Smooth muscle cell (in vitro differentiated cells): ENCODE data around the gene FSD2. TPM values are rescaled to one million over a fixed set of nuclear protein-coding genes. Genes with fewer than 3 reads are reported as not detected.

Experiments used
- DNase-seq: peaks from one replicate; lab custom pipeline; 2025; ENCODE audit not compliant: unreplicated experiment; lab: John Stamatoyannopoulos, UW
- H2AFZ ChIP-seq: fragments of 200-600 bp; sonication (generic); 2 replicates; pipeline ENCODE4 v1.6.0; 2016; ENCODE audit warnings: antibody characterized with exemption, low read depth, mild to moderate bottlenecking
- H3F3A ChIP-seq: fragments of 200-600 bp; sonication (generic); 2 replicates; pipeline ENCODE4 v1.6.0; 2017; ENCODE audit warnings: antibody characterized with exemption, low read depth
- H3K27ac ChIP-seq: fragments of 200-600 bp; sonication (generic); 2 replicates; pipeline ENCODE4 v1.5.1; 2016; ENCODE audit warnings: low read depth, mild to moderate bottlenecking
- H3K27me3 ChIP-seq: fragments of 200-600 bp; sonication (generic); 2 replicates; pipeline ENCODE4 v1.6.1; 2016; ENCODE audit warnings: low read depth, mild to moderate bottlenecking
- H3K36me3 ChIP-seq: fragments of 200-600 bp; sonication (generic); 2 replicates; pipeline ENCODE4 v1.5.1; 2016; ENCODE audit warnings: low read depth
- H3K4me1 ChIP-seq: fragments of 200-600 bp; sonication (generic); 2 replicates; pipeline ENCODE4 v1.5.1; 2016; ENCODE audit warnings: low read depth
- H3K4me2 ChIP-seq: fragments of 200-600 bp; sonication (generic); 2 replicates; pipeline ENCODE4 v1.6.0; 2016; ENCODE audit warnings: mild to moderate bottlenecking
- H3K4me3 ChIP-seq: fragments of 200-600 bp; sonication (generic); 2 replicates; pipeline ENCODE4 v1.5.1; 2016; ENCODE audit warnings: mild to moderate bottlenecking
- H3K79me2 ChIP-seq: fragments of 200-600 bp; sonication (generic); 2 replicates; pipeline ENCODE4 v1.6.0; 2016; ENCODE audit warnings: low read depth, mild to moderate bottlenecking
- H3K9ac ChIP-seq: fragments of 200-600 bp; sonication (generic); 2 replicates; pipeline ENCODE4 v1.6.0; 2016; ENCODE audit warnings: low read depth
- H3K9me3 ChIP-seq: fragments of 200-600 bp; sonication (generic); replicated peaks from 2 replicates; pipeline ENCODE4 v1.5.1; 2016; ENCODE audit warnings: low read depth
- H4K20me1 ChIP-seq: fragments of 200-600 bp; sonication (generic); 2 replicates; pipeline ENCODE4 v1.6.0; 2016; ENCODE audit warnings: low read depth
- WGBS: methylation state at CpG from one replicate; pipeline ENCODE4 v1.1.7; 2016; ENCODE audit warnings: low lambda C conversion rate; 5-methylcytosine and 5-hydroxymethylcytosine counted together
- polyA plus RNA-seq: library from polyadenylated mRNA; unstranded; fragments of >200 nt; fragmentation: Nextera tagmentation; extraction: Ambion mirVana; gene quantifications from 2 replicates; pipeline ENCODE4 v1.2.1, GENCODE V29; 2016
- total RNA-seq: library from RNA; depleted of rRNA; stranded (reverse); fragments of >200 nt; gene quantifications from 2 replicates; pipeline ENCODE4 v1.2.3, GENCODE V29; 2014
- TF ChIP-seq, protein P1 (sequence below): fragments of 200-600 bp; sonication (generic); IDR thresholded peaks from 2 replicates; pipeline ENCODE4 v1.5.1; 2017; ENCODE audit warnings: borderline replicate concordance, mild to moderate bottlenecking, antibody characterized with exemption; ENCODE audit not compliant: insufficient read depth, poor library complexity, severe bottlenecking

FSD2 gene
- total and polyA plus RNA-seq, 2 experiments from 2014 or later, result not detected

DNA sequence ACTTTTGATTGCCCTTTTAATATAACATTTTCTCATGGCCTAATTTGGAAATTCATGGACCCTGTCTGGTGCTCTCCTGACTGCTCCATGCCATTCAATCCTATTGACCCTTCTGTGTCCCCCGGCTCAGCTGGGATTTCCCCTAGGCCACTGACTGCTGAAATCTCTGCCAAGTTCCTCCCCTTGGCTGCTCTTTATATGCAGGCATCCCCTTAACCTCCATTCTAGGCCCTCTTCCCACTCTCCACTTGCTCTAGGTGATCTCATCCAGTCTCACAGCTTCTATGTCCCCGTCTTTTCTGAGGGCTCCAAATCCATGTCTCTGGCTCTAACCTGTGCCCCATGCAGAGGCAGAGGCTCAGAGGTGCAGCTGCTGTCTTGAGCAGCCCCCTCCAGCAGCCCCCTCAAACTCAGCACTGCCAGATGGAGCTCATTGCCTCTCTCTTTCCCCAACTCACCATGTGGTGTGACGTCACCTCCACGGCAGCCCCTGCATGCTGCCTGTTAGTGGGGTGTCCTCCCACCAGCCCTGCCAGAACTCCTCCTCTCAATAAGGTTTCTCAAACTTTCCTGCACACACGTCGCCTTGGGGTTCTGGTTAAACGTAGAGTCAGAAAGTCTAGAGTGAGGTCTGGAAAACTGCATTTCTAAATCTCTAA lies 6.6 kb downstream of the FSD2 start:
- no peak overlapping the region for H3K4me2 ChIP-seq
- TF ChIP-seq, protein P1, sequence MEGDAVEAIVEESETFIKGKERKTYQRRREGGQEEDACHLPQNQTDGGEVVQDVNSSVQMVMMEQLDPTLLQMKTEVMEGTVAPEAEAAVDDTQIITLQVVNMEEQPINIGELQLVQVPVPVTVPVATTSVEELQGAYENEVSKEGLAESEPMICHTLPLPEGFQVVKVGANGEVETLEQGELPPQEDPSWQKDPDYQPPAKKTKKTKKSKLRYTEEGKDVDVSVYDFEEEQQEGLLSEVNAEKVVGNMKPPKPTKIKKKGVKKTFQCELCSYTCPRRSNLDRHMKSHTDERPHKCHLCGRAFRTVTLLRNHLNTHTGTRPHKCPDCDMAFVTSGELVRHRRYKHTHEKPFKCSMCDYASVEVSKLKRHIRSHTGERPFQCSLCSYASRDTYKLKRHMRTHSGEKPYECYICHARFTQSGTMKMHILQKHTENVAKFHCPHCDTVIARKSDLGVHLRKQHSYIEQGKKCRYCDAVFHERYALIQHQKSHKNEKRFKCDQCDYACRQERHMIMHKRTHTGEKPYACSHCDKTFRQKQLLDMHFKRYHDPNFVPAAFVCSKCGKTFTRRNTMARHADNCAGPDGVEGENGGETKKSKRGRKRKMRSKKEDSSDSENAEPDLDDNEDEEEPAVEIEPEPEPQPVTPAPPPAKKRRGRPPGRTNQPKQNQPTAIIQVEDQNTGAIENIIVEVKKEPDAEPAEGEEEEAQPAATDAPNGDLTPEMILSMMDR, result no peak
- WGBS, result 89% methylated on average over 7 of the region's 7 CpGs
- H3K27me3 ChIP-seq, result peaks cover 31% of the 10 kb centered on the region
- H3K4me3 ChIP-seq, result no peak overlapping the region
- H3K9ac ChIP-seq, result no peak overlapping the region
- no peak overlapping the region for H2AFZ ChIP-seq
- H3F3A ChIP-seq, result no peaks in the 10 kb centered on the region
- no peaks in the 10 kb centered on the region for H3K36me3 ChIP-seq
- no peaks in the 10 kb centered on the region for H3K4me1 ChIP-seq
- no peak overlapping the region for H3K27ac ChIP-seq
- H3K79me2 ChIP-seq, result no peaks in the 10 kb centered on the region
- H4K20me1 ChIP-seq, result no peaks in the 10 kb centered on the region
- no peak for DNase-seq
- H3K9me3 ChIP-seq, result no peaks in the 10 kb centered on the region

DNA sequence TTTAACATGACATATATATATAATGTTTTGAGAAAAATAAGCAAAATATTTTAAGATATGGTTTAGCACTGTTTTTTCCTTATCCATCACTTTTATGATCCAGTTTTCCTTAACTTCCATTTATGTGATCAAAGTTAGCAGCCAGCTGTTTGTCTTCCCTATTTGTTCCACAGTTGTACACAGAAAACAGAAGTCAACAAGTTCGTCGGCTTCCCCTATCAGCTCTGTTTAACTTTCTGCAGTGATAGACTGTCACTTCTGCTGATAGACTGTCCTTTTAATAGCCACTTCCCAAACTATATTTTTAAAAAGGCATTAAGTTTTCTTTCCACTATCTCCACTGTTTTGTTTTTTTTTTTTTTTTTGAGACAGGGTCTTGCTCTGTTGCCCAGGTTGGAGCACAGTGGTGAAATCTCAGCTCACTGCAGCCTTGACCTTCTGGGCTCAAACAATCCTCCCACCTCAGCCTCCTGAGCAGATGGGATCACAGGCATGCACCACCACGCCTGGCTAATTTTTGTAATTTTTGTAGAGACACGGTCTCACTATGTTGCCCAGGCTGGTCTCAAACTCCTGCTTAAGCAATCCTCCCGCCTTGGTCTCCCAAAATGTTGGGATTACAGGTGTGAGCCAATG lies 7.2 kb downstream of the FSD2 start:
- H3K27ac ChIP-seq, result no peak overlapping the region
- no peak overlapping the region for H3K4me3 ChIP-seq
- 76% methylated on average over 5 of the region's 5 CpGs for WGBS
- TF ChIP-seq, protein P1, result no peak
- H4K20me1 ChIP-seq, result no peaks in the 10 kb centered on the region
- H2AFZ ChIP-seq, result no peak overlapping the region
- no peaks in the 10 kb centered on the region for H3K9me3 ChIP-seq
- no peaks in the 10 kb centered on the region for H3K36me3 ChIP-seq
- no peaks in the 10 kb centered on the region for H3F3A ChIP-seq
- H3K4me2 ChIP-seq, result no peak overlapping the region
- H3K79me2 ChIP-seq, result no peaks in the 10 kb centered on the region
- no peak overlapping the region for H3K9ac ChIP-seq
- DNase-seq, result no peak
- no peaks in the 10 kb centered on the region for H3K4me1 ChIP-seq
- peaks cover 31% of the 10 kb centered on the region for H3K27me3 ChIP-seq

DNA sequence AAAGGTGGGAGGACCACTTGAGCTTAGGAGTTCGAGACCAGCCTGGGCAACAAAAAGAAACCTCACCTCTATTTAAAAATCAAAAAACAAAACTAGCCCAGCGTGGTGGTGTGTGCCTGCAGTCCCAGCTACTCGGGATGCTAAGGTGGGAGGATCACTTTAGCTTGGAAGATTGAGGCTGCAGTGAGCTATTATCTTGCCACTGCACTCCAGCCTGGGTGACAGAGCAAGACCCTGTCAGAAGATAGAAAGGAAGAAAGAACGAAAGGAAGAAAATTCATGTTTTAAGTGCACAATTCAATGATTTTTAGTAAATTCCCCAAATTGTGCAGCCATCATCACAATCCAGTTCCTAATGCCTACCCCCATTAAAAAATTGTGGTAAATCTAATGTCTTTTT lies 7.8 kb downstream of the FSD2 start:
- TF ChIP-seq, protein P1, result no peak
- Histone ChIP-seq H3K36me3 (no peaks in the 10 kb centered on the region), H3K4me3 (no peak overlapping the region), H3K9ac (no peak overlapping the region), H3F3A (no peaks in the 10 kb centered on the region), H3K9me3 (no peaks in the 10 kb centered on the region), H3K79me2 (no peaks in the 10 kb centered on the region), H4K20me1 (no peaks in the 10 kb centered on the region), H2AFZ (no peak overlapping the region), H3K4me2 (no peak overlapping the region), H3K27ac (no peak overlapping the region), H3K4me1 (no peaks in the 10 kb centered on the region), H3K27me3 (peaks cover 31% of the 10 kb centered on the region)
- DNase-seq, result no peak
- WGBS, result 71% methylated on average over 4 of the region's 4 CpGs

DNA sequence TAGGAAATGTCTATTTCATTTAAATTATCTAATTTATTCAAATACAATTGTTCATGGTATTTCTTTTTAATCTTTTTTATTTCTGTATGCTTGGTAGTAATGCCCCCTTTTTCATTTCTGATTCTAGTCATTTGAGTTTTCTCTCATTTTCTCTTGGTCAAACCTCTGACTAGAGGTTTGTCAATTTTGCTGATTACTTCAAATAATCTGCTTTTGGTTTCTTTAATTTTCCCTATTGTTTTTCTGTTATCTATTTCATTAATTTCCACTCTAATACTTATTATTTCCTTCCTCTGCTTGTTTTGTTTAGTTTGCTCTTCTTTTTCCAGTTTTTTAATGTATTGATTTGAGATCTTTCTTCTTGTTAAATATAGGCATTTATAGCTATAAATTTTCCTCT lies 12.1 kb downstream of the FSD2 start:
- TF ChIP-seq, protein P1, result no peak
- Histone ChIP-seq H2AFZ (no peak overlapping the region), H3K27me3 (peaks cover 8% of the 10 kb centered on the region), H3K36me3 (no peaks in the 10 kb centered on the region), H3F3A (no peaks in the 10 kb centered on the region), H3K4me1 (no peaks in the 10 kb centered on the region), H4K20me1 (no peaks in the 10 kb centered on the region), H3K9me3 (no peaks in the 10 kb centered on the region), H3K79me2 (no peaks in the 10 kb centered on the region), H3K4me2 (no peak overlapping the region), H3K4me3 (no peak overlapping the region), H3K27ac (no peak overlapping the region), H3K9ac (no peak overlapping the region)
- DNase-seq, result no peak
